Measurements from ENCODE around the gene ZNF407.

ZNF407 gene

GRCh38 chr18:74873629-74874028 is 276.0 kb downstream of the ZNF407 start:
- Histone ChIP-seq H3K4me3 (ENCODE audit: severe bottlenecking) (no peak overlapping the region), H3K9me3 (ENCODE audit: severe bottlenecking) (no peaks in the 10 kb centered on the region), H3K27ac (ENCODE audit: poor library complexity, severe bottlenecking) (no peak overlapping the region), H3K4me1 (ENCODE audit: insufficient read depth, poor library complexity, severe bottlenecking) (no peaks in the 10 kb centered on the region), H3K27me3 (ENCODE audit: insufficient read depth, poor library complexity, severe bottlenecking) (no peaks in the 10 kb centered on the region), H3K36me3 (ENCODE audit: low read depth) (no peaks in the 10 kb centered on the region)
- ATAC-seq (ENCODE audit: low read depth) (no peak), DNase-seq (ENCODE audit: low spot score) (no peak)
- TF ChIP-seq CTCF (IDR thresholded peaks at IDR 0.05; ENCODE audit: poor library complexity, severe bottlenecking), result no peak

DNA sequence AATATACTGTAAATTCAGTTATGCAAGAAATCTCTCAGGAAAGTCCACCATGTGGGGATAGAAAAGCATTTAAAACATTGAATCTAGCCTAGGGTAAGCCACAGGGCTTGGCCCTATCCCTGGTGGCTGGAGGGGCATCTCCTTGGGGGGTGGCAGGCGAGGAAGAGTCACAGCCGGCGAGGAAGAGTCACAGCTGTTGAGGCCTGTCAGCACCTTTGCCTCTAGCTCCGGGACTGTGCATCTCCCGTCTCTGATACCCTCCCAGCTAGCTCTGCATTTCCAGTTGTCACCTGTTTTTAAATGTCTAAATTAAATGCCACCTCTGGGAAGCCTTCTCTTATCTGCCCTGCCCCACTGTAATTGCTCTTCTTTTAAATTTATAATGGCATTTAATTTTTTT is 276.7 kb downstream of the ZNF407 start:
- Histone ChIP-seq H3K27me3 (ENCODE audit: insufficient read depth, poor library complexity, severe bottlenecking) (no peaks in the 10 kb centered on the region), H3K27ac (ENCODE audit: poor library complexity, severe bottlenecking) (no peak overlapping the region), H3K9me3 (ENCODE audit: severe bottlenecking) (no peaks in the 10 kb centered on the region), H3K36me3 (ENCODE audit: low read depth) (no peaks in the 10 kb centered on the region), H3K4me3 (ENCODE audit: severe bottlenecking) (no peak overlapping the region), H3K4me1 (ENCODE audit: insufficient read depth, poor library complexity, severe bottlenecking) (no peaks in the 10 kb centered on the region)
- no peak for ATAC-seq (ENCODE audit: low read depth)
- DNase-seq (ENCODE audit: low spot score), result no peak
- TF ChIP-seq CTCF (IDR thresholded peaks at IDR 0.05; ENCODE audit: poor library complexity, severe bottlenecking), result no peak

DNA sequence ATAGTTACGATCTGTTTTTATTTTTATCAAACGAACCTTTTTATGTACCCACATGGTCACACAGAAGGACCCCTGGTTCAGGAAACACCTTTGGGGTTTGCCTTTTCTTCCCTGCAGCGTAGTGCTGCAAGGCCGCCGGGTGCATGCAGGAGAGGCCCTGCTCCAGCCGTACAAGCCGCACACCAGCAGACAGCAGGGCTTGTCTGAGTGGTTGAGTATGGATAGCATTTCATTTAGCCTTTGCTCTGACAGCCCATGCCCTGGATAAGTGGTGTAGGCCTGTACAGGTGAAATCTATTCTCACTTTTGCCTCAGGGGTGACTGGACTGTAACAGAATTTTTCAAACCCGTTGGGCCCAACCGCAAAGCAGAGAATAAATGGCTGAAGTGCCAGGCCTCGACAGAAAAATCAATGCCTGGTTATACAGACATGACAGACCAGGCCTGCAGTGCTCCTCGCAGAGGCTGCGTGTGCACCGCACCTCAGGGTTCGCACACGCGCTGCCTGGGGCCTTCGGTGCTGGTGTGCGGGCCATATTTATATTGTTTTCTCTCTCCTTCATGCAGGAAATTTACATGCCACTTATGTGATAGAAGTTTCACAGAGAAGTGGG is 279.1 kb downstream of the ZNF407 start:
- H3K27me3 ChIP-seq (ENCODE audit: insufficient read depth, poor library complexity, severe bottlenecking), result no peaks in the 10 kb centered on the region
- no peak overlapping the region for H3K4me3 ChIP-seq (ENCODE audit: severe bottlenecking)
- no peak for TF ChIP-seq CTCF (IDR thresholded peaks at IDR 0.05; ENCODE audit: poor library complexity, severe bottlenecking)
- no peak for ATAC-seq (ENCODE audit: low read depth)
- no peaks in the 10 kb centered on the region for H3K4me1 ChIP-seq (ENCODE audit: insufficient read depth, poor library complexity, severe bottlenecking)
- no peak for DNase-seq (ENCODE audit: low spot score)
- H3K36me3 ChIP-seq (ENCODE audit: low read depth), result no peaks in the 10 kb centered on the region
- H3K9me3 ChIP-seq (ENCODE audit: severe bottlenecking), result no peaks in the 10 kb centered on the region
- no peak overlapping the region for H3K27ac ChIP-seq (ENCODE audit: poor library complexity, severe bottlenecking)

DNA sequence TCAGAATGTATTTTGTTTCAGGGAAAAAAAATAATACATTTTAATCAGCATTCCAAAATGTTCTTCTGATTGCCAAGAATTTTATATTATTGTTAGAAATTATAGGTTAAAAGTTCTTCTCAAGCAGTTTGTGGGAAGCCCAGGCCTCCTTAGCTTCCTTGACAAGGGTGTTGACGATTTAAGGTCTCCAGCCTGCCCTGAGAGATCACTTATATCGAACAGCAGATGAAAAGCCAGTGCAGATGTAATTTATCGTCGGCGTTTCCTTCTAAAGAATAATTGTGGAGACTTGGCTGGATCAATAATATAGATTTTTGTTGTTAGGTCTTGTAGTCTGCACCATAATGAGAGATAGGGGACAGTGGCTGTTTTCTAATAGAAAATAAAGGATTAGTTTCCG is 280.6 kb downstream of the ZNF407 start:
- no peak overlapping the region for H3K4me3 ChIP-seq (ENCODE audit: severe bottlenecking)
- TF ChIP-seq CTCF (IDR thresholded peaks at IDR 0.05; ENCODE audit: poor library complexity, severe bottlenecking), result no peak
- no peaks in the 10 kb centered on the region for H3K36me3 ChIP-seq (ENCODE audit: low read depth)
- H3K27me3 ChIP-seq (ENCODE audit: insufficient read depth, poor library complexity, severe bottlenecking), result no peaks in the 10 kb centered on the region
- no peaks in the 10 kb centered on the region for H3K4me1 ChIP-seq (ENCODE audit: insufficient read depth, poor library complexity, severe bottlenecking)
- DNase-seq (ENCODE audit: low spot score), result no peak
- no peaks in the 10 kb centered on the region for H3K9me3 ChIP-seq (ENCODE audit: severe bottlenecking)
- H3K27ac ChIP-seq (ENCODE audit: poor library complexity, severe bottlenecking), result no peak overlapping the region
- no peak for ATAC-seq (ENCODE audit: low read depth)

GRCh38 chr18:74880706-74881278 is 283.1 kb downstream of the ZNF407 start:
- Histone ChIP-seq H3K9me3 (ENCODE audit: severe bottlenecking) (no peaks in the 10 kb centered on the region), H3K36me3 (ENCODE audit: low read depth) (no peaks in the 10 kb centered on the region), H3K27me3 (ENCODE audit: insufficient read depth, poor library complexity, severe bottlenecking) (no peaks in the 10 kb centered on the region), H3K4me1 (ENCODE audit: insufficient read depth, poor library complexity, severe bottlenecking) (no peaks in the 10 kb centered on the region), H3K27ac (ENCODE audit: poor library complexity, severe bottlenecking) (no peak overlapping the region), H3K4me3 (ENCODE audit: severe bottlenecking) (no peak overlapping the region)
- ATAC-seq (ENCODE audit: low read depth), result no peak
- no peak for DNase-seq (ENCODE audit: low spot score)
- TF ChIP-seq CTCF (IDR thresholded peaks at IDR 0.05; ENCODE audit: poor library complexity, severe bottlenecking), result no peak

Measured in RWPE2 (cell line).